Measurements from ENCODE around the gene RAB8B. TPM values are rescaled to one million over a fixed set of nuclear protein-coding genes. Genes with fewer than 3 reads are reported as not detected.
A peak's percentile ranks its signal among the peaks of the same experiment; 100 is the strongest.

RAB8B gene
- total RNA-seq, 2 donors from 2014 or later: 21.9 to 28.8 TPM

GRCh38 chr15:63165166-63165859 is 24.1 kb upstream of the RAB8B start:
- H3K27ac Mint-ChIP-seq: no peak overlapping the region
- 99 to 100% methylated on average over 5 of the region's 6 CpGs for WGBS, 2 experiments (ENCODE audit: insufficient coverage in 1 of 2, insufficient read length in 1 of 2)

GRCh38 chr15:63166219-63166618 is 23.2 kb upstream of the RAB8B start:
- Histone ChIP-seq H3K4me3 (ENCODE audit: low read length) (no peak overlapping the region), H3K36me3 (ENCODE audit: control insufficient read depth, insufficient read depth, low read length) (no peaks in the 10 kb centered on the region), H3K27ac (ENCODE audit: low read depth, low read length) (no peak overlapping the region), H3K9me3 (ENCODE audit: control insufficient read depth, low read length) (no peaks in the 10 kb centered on the region), H3K4me1 (ENCODE audit: control insufficient read depth, insufficient read depth, low read length) (no peaks in the 10 kb centered on the region), H3K9ac (ENCODE audit: extremely low read depth, low read length, poor library complexity, severe bottlenecking) (no peak overlapping the region), H3K27me3 (ENCODE audit: control insufficient read depth, insufficient read depth, low read length, poor library complexity, severe bottlenecking) (no peaks in the 10 kb centered on the region)
- H3K27me3 Mint-ChIP-seq (ENCODE audit: insufficient read depth): no peaks in the 10 kb centered on the region
- TF ChIP-seq CTCF (conservative IDR thresholded peaks at IDR 0.05): no peak
- H3K4me1 Mint-ChIP-seq: peaks cover 7% of the 10 kb centered on the region
- H3K4me3 Mint-ChIP-seq: no peak overlapping the region
- H3K9me3 Mint-ChIP-seq: no peaks in the 10 kb centered on the region
- H3K36me3 Mint-ChIP-seq (ENCODE audit: low read depth): no peaks in the 10 kb centered on the region
- 86 to 96% methylated on average over 2 of the region's 2 CpGs for WGBS, 2 experiments (ENCODE audit: insufficient coverage in 1 of 2, insufficient read length in 1 of 2)
- DNase-seq: no peak
- no peak overlapping the region for H3K27ac Mint-ChIP-seq

More at GRCh38 chr15:63165166-63165859, 24.1 kb upstream of the RAB8B start:
- no peaks in the 10 kb centered on the region for H3K27me3 ChIP-seq (ENCODE audit: control insufficient read depth, insufficient read depth, low read length, poor library complexity, severe bottlenecking)
- H3K4me1 Mint-ChIP-seq: peaks cover 7% of the 10 kb centered on the region
- no peak overlapping the region for H3K27ac ChIP-seq (ENCODE audit: low read depth, low read length)
- H3K9ac ChIP-seq (ENCODE audit: extremely low read depth, low read length, poor library complexity, severe bottlenecking): no peak overlapping the region
- H3K36me3 Mint-ChIP-seq (ENCODE audit: low read depth): no peaks in the 10 kb centered on the region
- no peak overlapping the region for H3K4me3 ChIP-seq (ENCODE audit: low read length)
- no peaks in the 10 kb centered on the region for H3K27me3 Mint-ChIP-seq (ENCODE audit: insufficient read depth)
- no peaks in the 10 kb centered on the region for H3K36me3 ChIP-seq (ENCODE audit: control insufficient read depth, insufficient read depth, low read length)
- no peaks in the 10 kb centered on the region for H3K4me1 ChIP-seq (ENCODE audit: control insufficient read depth, insufficient read depth, low read length)
- no peaks in the 10 kb centered on the region for H3K9me3 ChIP-seq (ENCODE audit: control insufficient read depth, low read length)
- DNase-seq: peak; percentile 10
- H3K9me3 Mint-ChIP-seq: no peaks in the 10 kb centered on the region
- no peak overlapping the region for H3K4me3 Mint-ChIP-seq
- TF ChIP-seq CTCF (conservative IDR thresholded peaks at IDR 0.05): no peak

GRCh38 chr15:63169788-63170187 is 19.6 kb upstream of the RAB8B start:
- peaks cover 11% of the 10 kb centered on the region for H3K4me1 Mint-ChIP-seq
- Histone ChIP-seq H3K9ac (ENCODE audit: extremely low read depth, low read length, poor library complexity, severe bottlenecking) (no peak overlapping the region), H3K27me3 (ENCODE audit: control insufficient read depth, insufficient read depth, low read length, poor library complexity, severe bottlenecking) (no peaks in the 10 kb centered on the region), H3K4me1 (ENCODE audit: control insufficient read depth, insufficient read depth, low read length) (peaks cover 4% of the 10 kb centered on the region), H3K27ac (ENCODE audit: low read depth, low read length) (no peak overlapping the region), H3K9me3 (ENCODE audit: control insufficient read depth, low read length) (no peaks in the 10 kb centered on the region), H3K36me3 (ENCODE audit: control insufficient read depth, insufficient read depth, low read length) (no peaks in the 10 kb centered on the region), H3K4me3 (ENCODE audit: low read length) (no peak overlapping the region)
- WGBS, 2 experiments (ENCODE audit: insufficient coverage in 1 of 2, insufficient read length in 1 of 2): 93 to 100% methylated on average over 2 of the region's 2 CpGs
- no peaks in the 10 kb centered on the region for H3K9me3 Mint-ChIP-seq
- DNase-seq: no peak
- H3K36me3 Mint-ChIP-seq (ENCODE audit: low read depth): no peaks in the 10 kb centered on the region
- no peaks in the 10 kb centered on the region for H3K27me3 Mint-ChIP-seq (ENCODE audit: insufficient read depth)
- no peak for TF ChIP-seq CTCF (conservative IDR thresholded peaks at IDR 0.05)
- H3K27ac Mint-ChIP-seq: no peak overlapping the region
- H3K4me3 Mint-ChIP-seq: no peak overlapping the region
